Cardiac muscle cell (in vitro differentiated cells and primary cell): ENCODE data around the gene PACS2. TPM values are rescaled to one million over a fixed set of nuclear protein-coding genes. Genes with fewer than 3 reads are reported as not detected.

Experiments used
- DNase-seq, 2 donors: peaks; one replicate each; pipeline versions ENCODE4 v3.0.0 to v3.0.0-alpha.2; 2010 to 2017; ENCODE audit warnings: low read depth in 1 of 2, low spot score in 1 of 2
- H3K27ac ChIP-seq: fragments of 200-600 bp; sonication (generic); 2 replicates; pipeline ENCODE4 v1.5.1; 2016
- H3K27me3 ChIP-seq: fragments of 200-600 bp; sonication (generic); 2 replicates; pipeline ENCODE4 v1.6.0; 2016; ENCODE audit warnings: control low read depth
- H3K36me3 ChIP-seq: fragments of 200-600 bp; sonication (generic); 2 replicates; pipeline ENCODE4 v1.5.1; 2016; ENCODE audit warnings: control low read depth
- H3K4me1 ChIP-seq: fragments of 200-600 bp; sonication (generic); 2 replicates; pipeline ENCODE4 v1.8.1; 2017; ENCODE audit warnings: low read depth, mild to moderate bottlenecking, mixed run types
- H3K4me3 ChIP-seq: fragments of 200-600 bp; sonication (generic); 2 replicates; pipeline ENCODE4 v1.5.1; 2016; ENCODE audit warnings: mild to moderate bottlenecking
- H3K9me3 ChIP-seq: fragments of 200-600 bp; sonication (generic); 2 replicates; pipeline ENCODE4 v1.5.1; 2017; ENCODE audit warnings: low read depth, mild to moderate bottlenecking, control low read depth
- CTCF ChIP-seq: IDR thresholded peaks from 2 replicates; pipeline ENCODE4 v1.5.1; 2012; ENCODE audit warnings: low read depth, mild to moderate bottlenecking, low read length
- polyA plus RNA-seq: library from polyadenylated mRNA; unstranded; fragments of >200 nt; fragmentation: Nextera tagmentation; extraction: Ambion mirVana; gene quantifications from 2 replicates; pipeline ENCODE4 v1.2.1, GENCODE V29; 2016
- total RNA-seq: library from RNA; depleted of rRNA; stranded (reverse); fragments of >200 nt; gene quantifications from 2 replicates; pipeline ENCODE4 v1.2.3, GENCODE V29; 2016

Gene PACS2
- total and polyA plus RNA-seq, 2 experiments from 2014 or later = 66.1 to 144 TPM

GRCh38 chr14:105427936-105428485, 113.5 kb downstream of the PACS2 start:
- H3K36me3 ChIP-seq = no peaks in the 10 kb centered on the region
- no peak for TF ChIP-seq CTCF
- no peak overlapping the region for H3K27ac ChIP-seq
- H3K4me1 ChIP-seq = no peaks in the 10 kb centered on the region
- H3K9me3 ChIP-seq = no peaks in the 10 kb centered on the region
- no peaks in the 10 kb centered on the region for H3K27me3 ChIP-seq
- DNase-seq = no peak
- no peak overlapping the region for H3K4me3 ChIP-seq

DNA sequence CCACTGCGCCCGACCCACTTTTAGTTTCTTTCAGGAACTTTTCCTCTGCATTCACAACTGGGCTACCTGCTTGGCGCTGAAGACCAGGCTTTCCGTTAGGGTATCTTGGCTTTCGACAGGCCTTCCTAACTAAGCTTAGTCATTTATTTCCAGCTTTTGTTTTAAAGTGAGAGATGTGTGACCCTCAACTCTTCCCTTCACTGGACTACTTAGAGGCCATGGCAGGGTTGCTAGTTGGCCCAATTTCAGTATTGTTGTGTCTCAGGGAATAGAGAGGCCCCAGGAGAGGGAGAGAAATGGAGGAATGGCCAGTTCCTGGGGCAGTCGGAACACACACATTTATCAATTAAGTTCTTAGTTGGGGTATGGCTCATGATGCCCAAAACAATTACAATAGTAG, 115.5 kb downstream of the PACS2 start:
- H3K9me3 ChIP-seq = no peaks in the 10 kb centered on the region
- DNase-seq = no peak
- H3K36me3 ChIP-seq = no peaks in the 10 kb centered on the region
- H3K27ac ChIP-seq = no peak overlapping the region
- no peaks in the 10 kb centered on the region for H3K27me3 ChIP-seq
- H3K4me3 ChIP-seq = no peak overlapping the region
- no peaks in the 10 kb centered on the region for H3K4me1 ChIP-seq
- no peak for TF ChIP-seq CTCF

- H3K27me3 ChIP-seq = no peaks in the 10 kb centered on the region
- H3K27ac ChIP-seq = no peak overlapping the region
- TF ChIP-seq CTCF = no peak
- H3K4me1 ChIP-seq = no peaks in the 10 kb centered on the region
- peak in 1 of 2 donors; percentile 79 for DNase-seq
- H3K9me3 ChIP-seq = no peaks in the 10 kb centered on the region
- H3K4me3 ChIP-seq = no peak overlapping the region
- H3K36me3 ChIP-seq = no peaks in the 10 kb centered on the region
Measured at GRCh38 chr14:105430565-105430964, 116.0 kb downstream of the PACS2 start.

GRCh38 chr14:105431256-105431655, 116.7 kb downstream of the PACS2 start:
- TF ChIP-seq CTCF = no peak
- Histone ChIP-seq H3K4me3 (no peak overlapping the region), H3K27me3 (no peaks in the 10 kb centered on the region), H3K4me1 (no peaks in the 10 kb centered on the region), H3K27ac (no peak overlapping the region), H3K36me3 (no peaks in the 10 kb centered on the region), H3K9me3 (no peaks in the 10 kb centered on the region)
- DNase-seq = no peak

- Histone ChIP-seq H3K9me3 (no peaks in the 10 kb centered on the region), H3K4me1 (no peaks in the 10 kb centered on the region), H3K4me3 (no peak overlapping the region)
Measured at GRCh38 chr14:105432657-105433056, 118.1 kb downstream of the PACS2 start.

More at GRCh38 chr14:105432657-105433056, 118.1 kb downstream of the PACS2 start:
- TF ChIP-seq CTCF = no peak
- Histone ChIP-seq H3K27ac (peak overlapping the region; percentile 39), H3K36me3 (no peaks in the 10 kb centered on the region), H3K27me3 (no peaks in the 10 kb centered on the region)
- DNase-seq = no peak
